H1 (cell line): ENCODE data around the gene ARHGEF12.

ENCODE experiments used
- EP300 ChIP-seq, 2 experiments: IDR thresholded peaks; 1 replicate in 1 of 2; 2 replicates in 1 of 2; pipeline ENCODE4 v1.6.1; 2011 to 2012; ENCODE audit warnings: low read depth in 2 of 2, low read length in 2 of 2, mild to moderate bottlenecking in 2 of 2, borderline replicate concordance in 1 of 2, inconsistent platforms in 1 of 2, moderate library complexity in 1 of 2
- EZH2 ChIP-seq: fragments of 200-600 bp; sonication (generic); IDR thresholded peaks from 2 replicates; pipeline ENCODE4 v1.7.1; 2012; ENCODE audit warnings: low read depth, mild to moderate bottlenecking, moderate library complexity, low read length, inconsistent platforms; ENCODE audit not compliant: severe bottlenecking
- GABPA ChIP-seq: IDR thresholded peaks from 2 replicates; pipeline ENCODE4 v1.6.1; 2011; ENCODE audit warnings: mild to moderate bottlenecking, low read length, moderate library complexity, borderline replicate concordance; ENCODE audit not compliant: insufficient read depth
- KDM5A ChIP-seq: fragments of 200-600 bp; IDR thresholded peaks from 2 replicates; pipeline ENCODE4 v1.7.1; 2012; ENCODE audit warnings: mild to moderate bottlenecking, low read length, inconsistent platforms, mixed read lengths
- SIX5 ChIP-seq: IDR thresholded peaks from 2 replicates; pipeline ENCODE4 v1.6.1; 2011; ENCODE audit warnings: mild to moderate bottlenecking, low read depth, low read length
- TAF7 ChIP-seq: optimal IDR thresholded peaks from 2 replicates; pipeline ENCODE3; 2011; ENCODE audit warnings: low read depth, mild to moderate bottlenecking, inconsistent platforms, low read length, moderate library complexity, borderline replicate concordance
- TF ChIP-seq, protein P1 (sequence below), 3 experiments: IDR thresholded peaks; 1 replicate in 2 of 3; 2 replicates in 1 of 3; pipeline versions ENCODE4 v1.5.1 to v1.6.1; 2011; ENCODE audit warnings: low read length in 3 of 3, mild to moderate bottlenecking in 3 of 3, inconsistent platforms in 2 of 3, low read depth in 1 of 3, moderate library complexity in 1 of 3; ENCODE audit not compliant: insufficient read depth in 1 of 3; ENCODE audit errors: control extremely low read depth in 1 of 3

DNA sequence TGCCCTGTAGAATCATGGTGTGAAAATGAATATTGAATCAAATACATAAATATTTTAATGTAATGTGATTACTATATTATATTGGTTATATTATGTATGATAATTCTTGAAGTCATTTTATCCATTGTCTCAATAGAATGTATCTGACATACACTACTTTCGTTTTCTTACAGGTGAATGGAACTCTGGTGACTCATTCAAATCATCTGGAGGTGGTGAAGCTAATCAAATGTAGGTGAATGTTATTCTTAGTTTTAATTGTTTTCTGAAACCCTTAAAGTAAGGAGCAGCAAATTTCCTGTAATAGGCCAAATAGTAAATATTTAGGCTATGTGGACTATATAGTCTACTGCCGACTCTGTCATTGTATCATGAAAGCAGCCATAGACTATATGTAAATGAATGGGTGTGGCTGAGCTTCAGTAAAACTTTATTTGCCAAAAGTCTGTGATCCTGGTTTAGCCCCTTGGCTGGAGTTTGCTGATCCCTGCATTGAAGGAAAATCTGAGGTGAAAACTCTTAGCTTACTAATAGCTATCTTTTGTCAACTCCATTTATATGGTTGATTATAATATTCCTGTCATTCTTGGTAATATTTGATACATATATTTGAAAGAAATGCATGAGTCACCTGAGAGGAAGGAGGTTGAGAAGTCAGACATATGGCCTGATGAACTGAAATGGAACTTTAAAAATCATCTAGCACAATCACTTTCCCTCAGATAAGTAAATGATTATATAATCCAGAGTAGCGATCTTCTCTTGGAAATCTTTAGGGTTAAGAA, 88.2 kb downstream of the ARHGEF12 start:
- TF ChIP-seq, protein P1, sequence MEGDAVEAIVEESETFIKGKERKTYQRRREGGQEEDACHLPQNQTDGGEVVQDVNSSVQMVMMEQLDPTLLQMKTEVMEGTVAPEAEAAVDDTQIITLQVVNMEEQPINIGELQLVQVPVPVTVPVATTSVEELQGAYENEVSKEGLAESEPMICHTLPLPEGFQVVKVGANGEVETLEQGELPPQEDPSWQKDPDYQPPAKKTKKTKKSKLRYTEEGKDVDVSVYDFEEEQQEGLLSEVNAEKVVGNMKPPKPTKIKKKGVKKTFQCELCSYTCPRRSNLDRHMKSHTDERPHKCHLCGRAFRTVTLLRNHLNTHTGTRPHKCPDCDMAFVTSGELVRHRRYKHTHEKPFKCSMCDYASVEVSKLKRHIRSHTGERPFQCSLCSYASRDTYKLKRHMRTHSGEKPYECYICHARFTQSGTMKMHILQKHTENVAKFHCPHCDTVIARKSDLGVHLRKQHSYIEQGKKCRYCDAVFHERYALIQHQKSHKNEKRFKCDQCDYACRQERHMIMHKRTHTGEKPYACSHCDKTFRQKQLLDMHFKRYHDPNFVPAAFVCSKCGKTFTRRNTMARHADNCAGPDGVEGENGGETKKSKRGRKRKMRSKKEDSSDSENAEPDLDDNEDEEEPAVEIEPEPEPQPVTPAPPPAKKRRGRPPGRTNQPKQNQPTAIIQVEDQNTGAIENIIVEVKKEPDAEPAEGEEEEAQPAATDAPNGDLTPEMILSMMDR (IDR thresholded peaks at IDR 0.05; ENCODE audit: control extremely low read depth in 1 of 3, insufficient read depth in 1 of 3, low read depth in 1 of 3, low read length in 3 of 3): no peak
- TF ChIP-seq KDM5A (no peak), SIX5 (no peak), EP300 (IDR thresholded peaks at IDR 0.05; ENCODE audit: borderline replicate concordance in 1 of 2, low read depth in 2 of 2, low read length in 2 of 2) (no peak), EZH2 (no peak), GABPA (no peak), TAF7 (no peak)
